HuH-7 (cell line): ENCODE results near the gene BAG5.
"Not testable (repeated sequence)": the region's sequence is repeated elsewhere in the genome, so short reads cannot be mapped to it uniquely, and the experiment has no call there.

Experiments used
- DNase-seq: peaks from one replicate; pipeline ENCODE4 v3.0.0; 2011; ENCODE audit warnings: low spot score

The BAG5 gene

GRCh38 chr14:103522649-103523574 is 39.5 kb downstream of the BAG5 start, which contains the start of gene CKB:
Gene CKB, minus strand, starts transcription at chr14:103522830. Its CDS starts 337 bp downstream, at chr14:103522493.
- peak; percentile 91 for DNase-seq

GRCh38 chr14:103521951-103522563 is 40.4 kb downstream of the BAG5 start:
- DNase-seq = no peak

GRCh38 chr14:103521438-103521950 is 41.0 kb downstream of the BAG5 start:
- no peak for DNase-seq

GRCh38 chr14:103520657-103521437 is 41.6 kb downstream of the BAG5 start:
- peak; percentile 86 for DNase-seq

- no peak for DNase-seq
Measured at GRCh38 chr14:103520269-103520656, 42.2 kb downstream of the BAG5 start.

- no peak for DNase-seq
Measured at GRCh38 chr14:103519837-103520212, 42.6 kb downstream of the BAG5 start.

GRCh38 chr14:103519043-103519836 is 43.2 kb downstream of the BAG5 start:
- no peak for DNase-seq

- peak; percentile 95 for DNase-seq
Measured at GRCh38 chr14:103518422-103519042, 43.9 kb downstream of the BAG5 start.

- no peak for DNase-seq
Measured at GRCh38 chr14:103517721-103518421, 44.6 kb downstream of the BAG5 start.

- no peak for DNase-seq
Measured at GRCh38 chr14:103517174-103517566, 45.3 kb downstream of the BAG5 start.

GRCh38 chr14:103516426-103517173 is 45.9 kb downstream of the BAG5 start:
- DNase-seq = no peak

GRCh38 chr14:103514596-103515421 is 47.6 kb downstream of the BAG5 start:
- peak; percentile 5 for DNase-seq

- DNase-seq = no peak
Measured at GRCh38 chr14:103512701-103513611, 49.5 kb downstream of the BAG5 start.

GRCh38 chr14:103512180-103512579 is 50.3 kb downstream of the BAG5 start:
- not testable (repeated sequence) for DNase-seq

- DNase-seq = peak; percentile 27
Measured at GRCh38 chr14:103510724-103511693, 51.4 kb downstream of the BAG5 start.
